ENCODE data around the gene IMP3. TPM values are rescaled to one million over a fixed set of nuclear protein-coding genes. Genes with fewer than 3 reads are reported as not detected.
"Not testable (repeated sequence)": the region's sequence is repeated elsewhere in the genome, so short reads cannot be mapped to it uniquely, and the experiment has no call there.

Gene IMP3
- total RNA-seq, 1 experiment from 2014 or later, result 79.9 TPM

DNA sequence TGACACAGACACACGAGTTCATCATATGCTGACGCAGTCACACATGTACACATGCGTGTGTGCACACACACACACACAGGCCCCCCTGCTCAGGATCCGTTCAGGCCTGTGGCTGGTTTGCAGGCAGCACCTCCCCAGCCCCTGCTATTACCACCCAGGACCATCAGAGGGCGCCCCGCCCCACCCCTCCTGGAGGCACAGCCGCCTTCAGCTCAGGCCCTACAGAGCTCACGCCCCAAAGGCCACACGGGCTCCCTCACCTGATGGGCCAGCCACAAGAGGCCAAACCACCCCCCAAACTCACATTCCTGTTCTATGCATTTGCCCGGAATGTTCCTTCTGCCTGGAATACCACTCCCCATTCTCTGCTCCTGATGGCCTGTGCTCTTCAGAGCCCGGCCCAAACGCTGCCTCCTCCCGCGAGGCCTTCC is 46.2 kb upstream of the IMP3 start:
- H3K4me3 ChIP-seq (replicated peaks in 1 of 2; ENCODE audit: low read depth in 1 of 2, low read length in 2 of 2); H3K9me2 ChIP-seq (ENCODE audit: insufficient read depth); BruUV-seq (replicated peaks); H3K36me3 ChIP-seq (ENCODE audit: control insufficient read depth in 1 of 2, insufficient read depth in 2 of 2, low read length in 2 of 2); H3K4me1 ChIP-seq (ENCODE audit: control insufficient read depth in 1 of 2, insufficient read depth in 2 of 2, low read length in 2 of 2); DNase-seq (ENCODE audit: low read depth, low spot score); H3K27me3 ChIP-seq (ENCODE audit: insufficient read depth, low read length); H3K4me2 ChIP-seq (ENCODE audit: low read length); H2AFZ ChIP-seq (ENCODE audit: low read depth, low read length, poor library complexity, severe bottlenecking); H3K79me2 ChIP-seq (ENCODE audit: insufficient read depth, low read length); H3K9me3 ChIP-seq (ENCODE audit: control insufficient read depth in 1 of 2, insufficient read depth in 1 of 2, low read depth in 1 of 2, low read length in 2 of 2); H3K27ac ChIP-seq (ENCODE audit: low read depth, low read length); H4K20me1 ChIP-seq (ENCODE audit: insufficient read depth); H3K9ac ChIP-seq (ENCODE audit: low read length); POLR2A ChIA-PET: not testable (repeated sequence)
- intact Hi-C loops (cut with micrococcal nuclease), result loop anchor here (1.0 kb wide), 1 partner anchor 116 kb away; no protein-coding TSS in a partner anchor
- TF ChIP-seq RAD21 (IDR thresholded peaks at IDR 0.05; ENCODE audit: low read depth), result peak; percentile 75
- TF ChIP-seq, protein P1, sequence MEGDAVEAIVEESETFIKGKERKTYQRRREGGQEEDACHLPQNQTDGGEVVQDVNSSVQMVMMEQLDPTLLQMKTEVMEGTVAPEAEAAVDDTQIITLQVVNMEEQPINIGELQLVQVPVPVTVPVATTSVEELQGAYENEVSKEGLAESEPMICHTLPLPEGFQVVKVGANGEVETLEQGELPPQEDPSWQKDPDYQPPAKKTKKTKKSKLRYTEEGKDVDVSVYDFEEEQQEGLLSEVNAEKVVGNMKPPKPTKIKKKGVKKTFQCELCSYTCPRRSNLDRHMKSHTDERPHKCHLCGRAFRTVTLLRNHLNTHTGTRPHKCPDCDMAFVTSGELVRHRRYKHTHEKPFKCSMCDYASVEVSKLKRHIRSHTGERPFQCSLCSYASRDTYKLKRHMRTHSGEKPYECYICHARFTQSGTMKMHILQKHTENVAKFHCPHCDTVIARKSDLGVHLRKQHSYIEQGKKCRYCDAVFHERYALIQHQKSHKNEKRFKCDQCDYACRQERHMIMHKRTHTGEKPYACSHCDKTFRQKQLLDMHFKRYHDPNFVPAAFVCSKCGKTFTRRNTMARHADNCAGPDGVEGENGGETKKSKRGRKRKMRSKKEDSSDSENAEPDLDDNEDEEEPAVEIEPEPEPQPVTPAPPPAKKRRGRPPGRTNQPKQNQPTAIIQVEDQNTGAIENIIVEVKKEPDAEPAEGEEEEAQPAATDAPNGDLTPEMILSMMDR (IDR thresholded peaks at IDR 0.05 in 2 of 3, conservative IDR thresholded peaks at IDR 0.05 in 1 of 3; ENCODE audit: borderline replicate concordance in 1 of 3, insufficient read depth in 1 of 3, low read depth in 2 of 3, low read length in 2 of 3), result peak; percentile 67 to 73 (median 71); a peak in 5 of 6 replicates
- RAD21 ChIA-PET (ENCODE audit: low non-redundant PET in 1 of 2, low total read pairs in 2 of 2, uncharacterized antibody in 2 of 2, unreplicated experiment in 2 of 2), result interaction anchor here (0.6 to 2.0 kb wide), 7 partner anchors 52 to 474 kb away, joined by 3 to 8 read pairs (median 4); no protein-coding TSS in a partner anchor
- CTCF ChIA-PET, result interaction anchor here (0.6 to 0.8 kb wide), 17 partner anchors 8 to 540 kb away, joined by 3 to 20 read pairs (median 3); partner anchors contain the start of gene SNX33
- peak; percentile 88 for ATAC-seq

DNA sequence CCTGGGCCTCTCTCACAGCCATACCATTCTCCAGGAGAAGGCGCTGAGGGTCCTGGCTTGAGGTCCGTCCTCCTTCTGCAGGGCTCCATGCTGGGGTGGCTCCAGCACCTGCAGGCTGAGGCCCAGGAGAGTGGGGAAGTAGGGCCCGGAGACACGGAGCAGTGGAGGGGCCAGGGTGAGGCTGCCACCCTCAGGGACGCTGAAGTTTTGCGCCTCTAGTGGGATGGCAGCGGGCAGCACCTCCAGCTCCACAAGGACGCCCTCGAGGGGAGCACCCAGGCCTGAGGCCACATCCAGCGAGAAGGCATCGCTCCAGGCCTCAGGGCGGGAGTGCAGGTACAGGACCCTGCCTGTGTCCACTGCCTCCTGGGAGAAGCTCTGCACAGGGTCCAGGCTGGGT is 45.2 kb upstream of the IMP3 start:
- RAD21 ChIA-PET (ENCODE audit: low non-redundant PET in 1 of 2, low total read pairs in 2 of 2, uncharacterized antibody in 2 of 2, unreplicated experiment in 2 of 2), result interaction anchor here in 1 of 2 experiments (1.3 to 2.0 kb wide), 2 partner anchors 116 to 317 kb away, joined by 3 to 8 read pairs; no protein-coding TSS in a partner anchor

More for the DNA sequence above, 45.2 kb upstream of the IMP3 start:
- Histone ChIP-seq H4K20me1 (ENCODE audit: insufficient read depth) (no peaks in the 10 kb centered on the region), H3K4me2 (ENCODE audit: low read length) (no peak overlapping the region), H3K27me3 (ENCODE audit: insufficient read depth, low read length) (no peaks in the 10 kb centered on the region), H3K79me2 (ENCODE audit: insufficient read depth, low read length) (no peaks in the 10 kb centered on the region), H3K4me1 (ENCODE audit: control insufficient read depth in 1 of 2, insufficient read depth in 2 of 2, low read length in 2 of 2) (no peaks in the 10 kb centered on the region; a peak in 1 of 4 replicates), H3K4me3 (replicated peaks in 1 of 2; ENCODE audit: low read depth in 1 of 2, low read length in 2 of 2) (no peak overlapping the region), H3K27ac (ENCODE audit: low read depth, low read length) (no peak overlapping the region), H3K9me2 (ENCODE audit: insufficient read depth) (no peaks in the 10 kb centered on the region), H3K9ac (ENCODE audit: low read length) (no peak overlapping the region), H2AFZ (ENCODE audit: low read depth, low read length, poor library complexity, severe bottlenecking) (no peak overlapping the region), H3K9me3 (ENCODE audit: control insufficient read depth in 1 of 2, insufficient read depth in 1 of 2, low read depth in 1 of 2, low read length in 2 of 2) (no peaks in the 10 kb centered on the region), H3K36me3 (ENCODE audit: control insufficient read depth in 1 of 2, insufficient read depth in 2 of 2, low read length in 2 of 2) (no peaks in the 10 kb centered on the region)
- intact Hi-C loops (cut with micrococcal nuclease), result no loop called here
- no TSS peak for BruUV-seq (replicated peaks)
- ATAC-seq, result no peak
- TF ChIP-seq, protein P2, sequence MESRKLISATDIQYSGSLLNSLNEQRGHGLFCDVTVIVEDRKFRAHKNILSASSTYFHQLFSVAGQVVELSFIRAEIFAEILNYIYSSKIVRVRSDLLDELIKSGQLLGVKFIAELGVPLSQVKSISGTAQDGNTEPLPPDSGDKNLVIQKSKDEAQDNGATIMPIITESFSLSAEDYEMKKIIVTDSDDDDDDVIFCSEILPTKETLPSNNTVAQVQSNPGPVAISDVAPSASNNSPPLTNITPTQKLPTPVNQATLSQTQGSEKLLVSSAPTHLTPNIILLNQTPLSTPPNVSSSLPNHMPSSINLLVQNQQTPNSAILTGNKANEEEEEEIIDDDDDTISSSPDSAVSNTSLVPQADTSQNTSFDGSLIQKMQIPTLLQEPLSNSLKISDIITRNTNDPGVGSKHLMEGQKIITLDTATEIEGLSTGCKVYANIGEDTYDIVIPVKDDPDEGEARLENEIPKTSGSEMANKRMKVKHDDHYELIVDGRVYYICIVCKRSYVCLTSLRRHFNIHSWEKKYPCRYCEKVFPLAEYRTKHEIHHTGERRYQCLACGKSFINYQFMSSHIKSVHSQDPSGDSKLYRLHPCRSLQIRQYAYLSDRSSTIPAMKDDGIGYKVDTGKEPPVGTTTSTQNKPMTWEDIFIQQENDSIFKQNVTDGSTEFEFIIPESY (IDR thresholded peaks at IDR 0.05; ENCODE audit: extremely low read depth, insufficient replicate concordance, low read length), result no peak
- TF ChIP-seq, protein P3, sequence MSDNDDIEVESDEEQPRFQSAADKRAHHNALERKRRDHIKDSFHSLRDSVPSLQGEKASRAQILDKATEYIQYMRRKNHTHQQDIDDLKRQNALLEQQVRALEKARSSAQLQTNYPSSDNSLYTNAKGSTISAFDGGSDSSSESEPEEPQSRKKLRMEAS (IDR thresholded peaks at IDR 0.05), result no peak
- no peak for TF ChIP-seq JUND (IDR thresholded peaks at IDR 0.05)
- no peak for TF ChIP-seq POLR2A (IDR thresholded peaks at IDR 0.05; ENCODE audit: borderline replicate concordance, extremely low read depth, insufficient read depth, insufficient read length)
- no peak for TF ChIP-seq EZH2 (IDR thresholded peaks at IDR 0.05)
- TF ChIP-seq SP1 (IDR thresholded peaks at IDR 0.05; ENCODE audit: low read depth), result no peak
- TF ChIP-seq TCF7L2 (IDR thresholded peaks at IDR 0.05; ENCODE audit: borderline replicate concordance, extremely low read depth, insufficient read depth, insufficient read length), result no peak
- no peak for TF ChIP-seq POLR2AphosphoS5 (IDR thresholded peaks at IDR 0.05; ENCODE audit: low read depth, low read length)
- TF ChIP-seq ELF1 (IDR thresholded peaks at IDR 0.05; ENCODE audit: borderline replicate concordance, low read depth), result no peak
- no peak for TF ChIP-seq SIN3A (IDR thresholded peaks at IDR 0.05; ENCODE audit: low read depth)
- TF ChIP-seq CBX3 (IDR thresholded peaks at IDR 0.05; ENCODE audit: low read depth), result no peak
- POLR2A ChIA-PET, result no interaction called here
- DNase-seq (ENCODE audit: low read depth, low spot score), result no peak
- CTCF ChIA-PET, result interaction anchor here (1.1 kb wide), 1 partner anchor 233 kb away, joined by 3 read pairs; the partner anchor contains the start of gene SIN3A

Measured in HCT116 (cell line).